ENCODE results near the gene CLASP1. TPM values are rescaled to one million over a fixed set of nuclear protein-coding genes. Genes with fewer than 3 reads are reported as not detected.

Gene CLASP1
- total RNA-seq, 4 donors from 2014 or later: 28.9 to 58.0 (median 41.9) TPM

GRCh38 chr2:121550669-121551068 is 98.6 kb downstream of the CLASP1 start:
- Histone ChIP-seq H3K9me3 (no peaks in the 10 kb centered on the region), H3K27me3 (no peaks in the 10 kb centered on the region), H3K36me3 (no peaks in the 10 kb centered on the region), H3K4me3 (no peak overlapping the region), H3K27ac (no peak overlapping the region), H3K4me1 (no peaks in the 10 kb centered on the region)
- DNase-seq: no peak
- intact Hi-C loops (cut with DNase I): no loop called here
- TF ChIP-seq CTCF (IDR thresholded peaks at IDR 0.05): no peak
- no peak for TF ChIP-seq POLR2A (IDR thresholded peaks at IDR 0.05)
- WGBS, 2 donors: 74 to 77% methylated on average over 2 of the region's 2 CpGs

GRCh38 chr2:121547646-121548045 is 101.6 kb downstream of the CLASP1 start:
- WGBS, 2 donors: 85 to 94% methylated on average over 5 of the region's 5 CpGs
- Histone ChIP-seq H3K27me3 (no peaks in the 10 kb centered on the region), H3K36me3 (no peaks in the 10 kb centered on the region), H3K4me3 (no peak overlapping the region), H3K27ac (no peak overlapping the region), H3K9me3 (no peaks in the 10 kb centered on the region), H3K4me1 (peaks cover 0 to 18% (median 0%) of the 10 kb centered on the region in 3 donors)
- no peak for DNase-seq
- intact Hi-C loops (cut with DNase I): no loop called here
- TF ChIP-seq POLR2A (IDR thresholded peaks at IDR 0.05): no peak
- TF ChIP-seq CTCF (IDR thresholded peaks at IDR 0.05): no peak

- no peaks in the 10 kb centered on the region for H3K36me3 ChIP-seq
- no peak for TF ChIP-seq CTCF (IDR thresholded peaks at IDR 0.05)
- no peak for TF ChIP-seq POLR2A (IDR thresholded peaks at IDR 0.05)
- H3K27me3 ChIP-seq: no peaks in the 10 kb centered on the region
- H3K4me1 ChIP-seq: peaks cover 0 to 29% (median 0%) of the 10 kb centered on the region in 3 donors
- no peaks in the 10 kb centered on the region for H3K9me3 ChIP-seq
- intact Hi-C loops (cut with DNase I): no loop called here
- no peak overlapping the region for H3K4me3 ChIP-seq
- 88 to 97% methylated on average over 2 of the region's 2 CpGs for WGBS, 2 donors
- no peak overlapping the region for H3K27ac ChIP-seq
- DNase-seq: no peak
Measured at GRCh38 chr2:121545913-121546312, 103.3 kb downstream of the CLASP1 start.

- intact Hi-C loops (cut with DNase I): no loop called here
- TF ChIP-seq POLR2A (IDR thresholded peaks at IDR 0.05): no peak
- no peak for TF ChIP-seq CTCF (IDR thresholded peaks at IDR 0.05)
- H3K27ac ChIP-seq: no peak overlapping the region
Measured at GRCh38 chr2:121545257-121545656, 104.0 kb downstream of the CLASP1 start.

GRCh38 chr2:121541495-121541894 is 107.8 kb downstream of the CLASP1 start:
- Histone ChIP-seq H3K36me3 (no peaks in the 10 kb centered on the region), H3K9me3 (no peaks in the 10 kb centered on the region), H3K4me3 (no peak overlapping the region), H3K27ac (no peak overlapping the region), H3K27me3 (no peaks in the 10 kb centered on the region), H3K4me1 (peaks cover 5 to 42% (median 7%) of the 10 kb centered on the region in 3 donors)
- TF ChIP-seq CTCF (IDR thresholded peaks at IDR 0.05): no peak
- WGBS, 2 donors: 71% methylated on average over 7 of the region's 7 CpGs
- DNase-seq: no peak
- intact Hi-C loops (cut with DNase I): no loop called here

More at GRCh38 chr2:121545257-121545656, 104.0 kb downstream of the CLASP1 start:
- Histone ChIP-seq H3K36me3 (no peaks in the 10 kb centered on the region), H3K4me3 (no peak overlapping the region), H3K27me3 (no peaks in the 10 kb centered on the region), H3K4me1 (peaks cover 0 to 29% (median 0%) of the 10 kb centered on the region in 3 donors), H3K9me3 (no peaks in the 10 kb centered on the region)
- WGBS, 2 donors: 77 to 83% methylated on average over 7 of the region's 7 CpGs
- DNase-seq: no peak
